ENCODE measurements around the gene TNFRSF18.

The TNFRSF18 gene

GRCh38 chr1:1215881-1216605 is 9.7 kb upstream of the TNFRSF18 start:
- intact Hi-C loops (cut with DNase I; ENCODE audit: low total_unique reads): no loop called here
- no peak overlapping the region for H3K4me3 ChIP-seq
- no peaks in the 10 kb centered on the region for H3K9me3 ChIP-seq
- peaks cover 23 to 58% (median 49%) of the 10 kb centered on the region in 3 donors for H3K36me3 ChIP-seq
- H3K4me1 ChIP-seq: no peaks in the 10 kb centered on the region
- no peak for TF ChIP-seq CTCF (IDR thresholded peaks at IDR 0.05)
- H3K27me3 ChIP-seq: peaks cover 0 to 2% of the 10 kb centered on the region in 2 donors
- no peak overlapping the region for H3K27ac ChIP-seq
- DNase-seq: no peak

- Histone ChIP-seq H3K27me3 (peaks cover 0 to 2% of the 10 kb centered on the region in 2 donors), H3K4me1 (no peaks in the 10 kb centered on the region), H3K9me3 (no peaks in the 10 kb centered on the region), H3K27ac (no peak overlapping the region), H3K4me3 (no peak overlapping the region), H3K36me3 (peaks cover 23 to 49% (median 40%) of the 10 kb centered on the region in 3 donors)
- TF ChIP-seq CTCF (IDR thresholded peaks at IDR 0.05): no peak
- DNase-seq: no peak
- intact Hi-C loops (cut with DNase I; ENCODE audit: low total_unique reads): no loop called here
Observed at GRCh38 chr1:1215080-1215676, 8.8 kb upstream of the TNFRSF18 start.

DNA sequence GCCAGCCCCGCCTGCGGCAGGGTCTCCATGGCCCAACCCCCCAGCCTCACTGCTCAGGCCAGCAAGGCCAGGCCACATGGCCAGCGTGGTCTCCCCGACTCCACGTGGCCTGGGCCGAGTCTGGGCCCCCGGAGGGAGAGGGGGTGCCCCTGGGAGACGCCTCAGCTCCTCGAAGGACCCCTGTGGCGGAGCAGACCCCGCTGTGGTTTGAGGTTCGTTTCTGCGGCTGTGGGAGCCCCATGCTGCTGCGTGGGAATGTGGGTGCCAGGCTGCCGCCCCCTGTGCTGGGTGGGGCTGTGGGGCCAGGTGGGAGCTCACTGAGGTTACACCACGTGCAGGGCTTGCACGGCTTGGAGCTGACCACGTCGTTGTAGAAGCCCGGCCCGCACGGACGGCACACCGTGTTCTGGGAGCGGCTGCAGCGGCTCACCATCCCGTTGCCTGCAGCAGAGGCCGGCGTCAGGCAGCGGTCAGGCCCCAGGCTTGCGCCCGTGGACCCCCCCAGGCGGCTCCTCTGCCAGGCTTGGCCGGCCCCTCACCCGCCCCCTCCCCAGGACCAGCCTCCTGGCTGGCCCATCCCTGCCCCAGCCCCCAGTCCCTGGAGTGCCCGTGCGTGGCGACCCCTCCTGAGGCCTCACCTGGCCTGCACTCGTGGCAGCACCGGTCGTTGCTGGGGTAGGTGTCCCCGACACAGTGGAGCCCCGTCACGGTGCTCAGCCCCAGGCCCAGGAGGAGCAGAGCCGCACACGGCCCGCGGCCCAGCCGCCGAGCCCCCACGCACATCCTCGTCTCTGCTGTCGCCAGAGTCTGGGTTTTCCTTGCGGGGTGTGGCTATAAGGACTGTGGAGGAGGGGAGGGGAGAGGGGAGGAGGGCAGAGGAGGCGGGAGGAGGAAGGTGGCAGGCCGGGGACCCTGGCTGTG is 7.2 kb upstream of the TNFRSF18 start, which contains the start of gene TNFRSF4:
TNFRSF4 (minus strand) TSS at position 809 of the 921 bp plus-strand sequence; CDS start at position 783, 26 bp downstream.
- Histone ChIP-seq H3K27me3 (peaks cover 0 to 8% of the 10 kb centered on the region in 2 donors), H3K9me3 (no peaks in the 10 kb centered on the region), H3K36me3 (peaks cover 20 to 33% (median 26%) of the 10 kb centered on the region in 3 donors), H3K4me3 (no peak within 1 kb of the TSS), H3K27ac (no peak within 1 kb of the TSS), H3K4me1 (peaks cover 0 to 4% (median 2%) of the 10 kb centered on the region in 4 donors)
- no peak for DNase-seq
- no peak for TF ChIP-seq CTCF (IDR thresholded peaks at IDR 0.05)
- intact Hi-C loops (cut with DNase I; ENCODE audit: low total_unique reads): no loop called here

DNA sequence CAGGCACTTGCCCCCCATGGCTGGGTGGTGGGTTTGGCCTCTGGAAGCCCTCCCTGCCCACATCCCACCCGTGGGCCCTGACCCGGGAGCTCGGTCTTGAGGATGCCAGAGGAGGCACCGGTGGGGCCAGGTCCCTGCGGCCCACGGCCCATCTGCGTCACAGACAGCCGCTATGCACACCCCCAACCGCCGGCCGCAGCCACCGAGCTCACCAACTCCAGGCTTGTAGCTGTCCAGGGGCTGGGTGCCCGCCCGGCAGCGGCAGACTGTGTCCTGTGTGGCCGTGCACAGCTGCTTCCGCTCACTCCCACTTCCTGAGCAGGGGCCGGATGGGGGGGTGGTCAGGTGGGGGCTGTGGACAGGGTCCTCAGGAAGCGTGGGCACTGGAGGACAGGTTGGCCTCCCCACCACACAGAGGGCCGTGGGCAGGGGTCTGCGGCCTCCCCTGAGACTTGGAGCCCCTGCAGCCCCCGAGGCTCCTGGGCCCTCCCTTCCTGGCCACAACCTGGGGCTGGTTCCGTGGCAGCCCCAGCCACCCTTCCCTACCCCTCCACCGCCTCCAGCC is 6.5 kb upstream of the TNFRSF18 start:
- no peak overlapping the region for H3K27ac ChIP-seq
- H3K4me1 ChIP-seq: peaks cover 0 to 11% (median 9%) of the 10 kb centered on the region in 4 donors
- no peak for TF ChIP-seq CTCF (IDR thresholded peaks at IDR 0.05)
- DNase-seq: no peak
- no peaks in the 10 kb centered on the region for H3K9me3 ChIP-seq
- no peak overlapping the region for H3K4me3 ChIP-seq
- intact Hi-C loops (cut with DNase I; ENCODE audit: low total_unique reads): no loop called here
- peaks cover 12 to 26% (median 18%) of the 10 kb centered on the region in 3 donors for H3K36me3 ChIP-seq
- H3K27me3 ChIP-seq: peaks cover 0 to 14% of the 10 kb centered on the region in 2 donors
